GM21447 (cell line): ENCODE results near the gene SLC12A1.

Experiments used
- ATAC-seq: cut with Tn5 transposase; IDR thresholded peaks from one replicate; pipeline ENCODE4 v1.9.1; 2021; ENCODE audit not compliant: unreplicated experiment

Gene SLC12A1

DNA sequence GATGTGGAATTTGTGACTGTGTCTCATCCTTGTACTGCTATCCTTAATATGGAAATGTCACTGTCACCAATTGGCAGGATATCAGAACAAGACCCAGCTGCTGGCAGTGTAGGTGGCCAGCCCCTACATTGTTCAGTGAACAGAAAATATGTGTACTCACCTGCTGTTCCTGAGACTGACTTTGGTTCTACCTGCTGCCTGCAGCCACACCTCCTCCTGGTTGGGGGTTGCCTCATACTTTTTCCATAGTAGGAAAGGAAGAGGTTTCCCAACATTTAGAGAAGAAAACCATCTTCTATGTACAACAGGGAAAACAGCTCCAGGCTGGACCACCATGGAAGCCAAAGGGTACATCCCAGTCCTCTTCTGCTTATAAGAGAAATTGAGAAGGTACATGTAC lies 35.9 kb downstream of the SLC12A1 start:
- no peak for ATAC-seq

DNA sequence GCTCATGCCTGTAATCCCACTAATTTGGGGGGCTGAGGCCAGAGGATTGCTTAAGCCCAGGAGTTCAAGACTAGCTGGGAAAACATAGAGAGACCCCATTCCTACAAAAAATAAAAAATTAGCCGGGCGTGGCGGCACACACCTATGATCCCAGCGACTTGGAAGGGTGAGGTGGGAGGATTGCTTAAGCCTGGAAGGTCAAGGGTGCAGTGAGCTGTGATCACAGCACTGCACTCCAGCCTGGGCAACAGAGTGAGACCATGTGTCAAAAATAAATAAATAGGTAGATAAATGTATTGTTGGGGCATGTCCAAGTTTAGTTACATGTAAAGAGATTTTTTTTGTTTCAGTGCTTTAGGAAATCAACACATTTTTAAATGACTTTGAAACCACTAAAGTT lies 36.4 kb downstream of the SLC12A1 start:
- ATAC-seq = no peak

DNA sequence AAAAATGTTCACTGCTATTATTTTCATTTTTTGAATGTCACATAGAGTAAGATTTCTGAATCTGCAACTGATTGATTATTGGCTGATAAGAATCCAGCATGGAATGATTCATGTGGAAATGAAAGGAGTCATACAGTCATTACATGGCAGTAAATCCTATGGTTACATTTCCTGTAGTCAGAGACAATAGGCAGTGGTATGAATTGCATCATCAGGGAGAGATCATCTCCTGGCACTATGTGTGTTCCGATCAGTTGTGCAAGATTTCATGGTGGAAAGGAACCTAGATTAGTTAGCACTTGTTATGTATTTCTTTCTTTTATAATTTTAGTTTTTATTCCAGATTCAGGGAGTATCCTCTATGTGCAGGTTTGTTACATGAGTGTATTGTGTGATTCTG lies 38.8 kb downstream of the SLC12A1 start:
- ATAC-seq = no peak

- no peak for ATAC-seq
Observed at GRCh38 chr15:48248414-48248813, 42.3 kb downstream of the SLC12A1 start.

DNA sequence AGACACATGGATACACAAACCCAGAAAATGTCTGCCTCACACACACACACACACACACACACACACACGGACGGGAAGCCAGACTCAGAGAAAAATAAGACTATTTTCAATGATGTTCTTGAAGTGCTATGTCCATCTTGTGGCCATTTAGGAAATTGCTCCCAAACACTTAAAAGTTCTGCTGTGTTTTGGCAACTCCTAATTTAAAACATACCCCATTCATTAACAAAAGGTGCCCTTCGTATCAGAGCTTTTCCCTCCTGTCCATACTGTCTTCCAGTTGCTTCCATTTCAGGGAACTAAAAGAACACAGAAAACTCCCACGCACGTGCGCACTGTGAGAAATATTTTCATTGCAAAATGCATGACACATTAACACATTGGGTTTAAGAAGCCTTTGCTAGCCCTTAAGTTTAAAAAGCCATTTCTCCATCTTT lies 44.6 kb downstream of the SLC12A1 start:
- no peak for ATAC-seq

GRCh38 chr15:48253172-48253571 lies 47.1 kb downstream of the SLC12A1 start:
- ATAC-seq = no peak

DNA sequence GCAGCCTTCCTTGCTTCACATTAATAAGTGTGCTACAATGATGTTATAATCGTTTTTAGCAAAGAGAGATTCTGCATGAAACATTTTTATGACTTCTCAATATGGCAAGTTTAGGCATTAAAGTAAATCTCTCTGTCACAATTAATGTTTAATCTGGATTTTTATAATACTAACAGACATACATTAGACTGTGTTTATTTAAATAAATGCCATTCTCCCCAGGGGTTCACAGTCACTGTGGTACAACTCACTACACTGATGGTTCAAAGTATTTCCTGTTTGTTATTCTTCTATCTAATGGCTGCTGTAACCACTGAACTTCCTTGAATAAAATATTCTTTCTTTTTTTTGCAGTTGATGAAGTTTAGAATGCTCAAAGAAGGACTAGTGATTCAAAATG lies 59.0 kb downstream of the SLC12A1 start:
- no peak for ATAC-seq

GRCh38 chr15:48266024-48266689 lies 60.1 kb downstream of the SLC12A1 start:
- no peak for ATAC-seq

DNA sequence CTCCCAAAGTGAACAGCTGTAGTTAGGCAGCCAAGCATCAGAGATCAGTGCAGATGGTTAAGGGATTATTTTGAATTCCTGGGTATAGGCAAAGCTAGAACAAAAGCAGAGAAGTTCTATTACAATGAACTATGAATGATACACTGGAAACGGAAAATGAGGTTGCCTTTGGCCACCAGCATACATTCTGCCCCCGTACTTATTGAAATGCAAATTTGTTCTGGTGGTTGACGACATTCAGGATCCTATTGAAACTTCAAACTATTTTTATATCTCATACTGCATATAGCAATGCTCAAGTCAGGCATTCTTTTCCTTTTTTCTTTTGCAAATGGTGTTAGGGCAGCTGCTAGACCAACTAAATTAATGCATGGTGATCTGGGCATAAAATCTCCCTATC lies 61.7 kb downstream of the SLC12A1 start:
- no peak for ATAC-seq

DNA sequence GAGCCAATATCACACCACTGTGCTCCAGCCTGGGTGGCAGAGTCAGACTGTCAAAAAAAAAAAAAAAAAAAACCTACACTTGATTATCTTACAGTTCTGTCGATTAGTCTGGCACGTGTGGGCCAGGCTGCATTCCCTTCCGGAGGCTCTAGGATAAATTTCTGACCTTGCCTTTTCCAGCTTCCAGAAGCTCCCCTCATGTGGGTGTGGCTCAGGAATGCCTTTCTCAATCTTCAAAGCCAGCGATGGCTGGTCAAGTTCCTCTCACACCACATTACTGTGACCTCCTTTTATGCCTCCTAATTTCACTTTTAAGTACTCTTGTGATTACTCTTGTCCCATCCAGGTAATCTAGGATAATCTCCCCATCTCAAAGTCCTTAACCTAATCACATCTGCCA lies 66.9 kb downstream of the SLC12A1 start:
- ATAC-seq = no peak

- ATAC-seq = no peak
Observed at GRCh38 chr15:48278666-48279065, 72.6 kb downstream of the SLC12A1 start.

GRCh38 chr15:48279608-48280007 lies 73.5 kb downstream of the SLC12A1 start:
- no peak for ATAC-seq

DNA sequence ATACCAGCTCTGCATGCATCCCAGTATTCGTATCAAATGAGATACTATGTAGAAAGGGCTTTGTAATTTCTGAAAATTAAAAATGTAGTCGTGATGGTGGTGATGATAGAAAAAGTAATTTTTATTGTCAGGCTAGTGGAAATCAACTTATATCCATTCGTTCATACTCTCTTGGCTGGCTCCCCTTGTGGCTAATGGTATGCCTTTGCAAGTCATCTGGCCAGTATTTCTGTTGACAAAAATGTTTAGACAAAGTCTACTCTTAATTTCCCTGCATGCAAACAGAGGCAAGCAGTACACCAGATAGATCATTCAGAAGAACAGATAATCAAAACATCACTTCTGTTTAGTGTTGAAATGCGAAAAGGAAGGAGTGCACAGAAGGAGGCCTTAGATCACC lies 75.6 kb downstream of the SLC12A1 start:
- ATAC-seq = no peak

GRCh38 chr15:48282216-48282615 lies 76.1 kb downstream of the SLC12A1 start:
- no peak for ATAC-seq

DNA sequence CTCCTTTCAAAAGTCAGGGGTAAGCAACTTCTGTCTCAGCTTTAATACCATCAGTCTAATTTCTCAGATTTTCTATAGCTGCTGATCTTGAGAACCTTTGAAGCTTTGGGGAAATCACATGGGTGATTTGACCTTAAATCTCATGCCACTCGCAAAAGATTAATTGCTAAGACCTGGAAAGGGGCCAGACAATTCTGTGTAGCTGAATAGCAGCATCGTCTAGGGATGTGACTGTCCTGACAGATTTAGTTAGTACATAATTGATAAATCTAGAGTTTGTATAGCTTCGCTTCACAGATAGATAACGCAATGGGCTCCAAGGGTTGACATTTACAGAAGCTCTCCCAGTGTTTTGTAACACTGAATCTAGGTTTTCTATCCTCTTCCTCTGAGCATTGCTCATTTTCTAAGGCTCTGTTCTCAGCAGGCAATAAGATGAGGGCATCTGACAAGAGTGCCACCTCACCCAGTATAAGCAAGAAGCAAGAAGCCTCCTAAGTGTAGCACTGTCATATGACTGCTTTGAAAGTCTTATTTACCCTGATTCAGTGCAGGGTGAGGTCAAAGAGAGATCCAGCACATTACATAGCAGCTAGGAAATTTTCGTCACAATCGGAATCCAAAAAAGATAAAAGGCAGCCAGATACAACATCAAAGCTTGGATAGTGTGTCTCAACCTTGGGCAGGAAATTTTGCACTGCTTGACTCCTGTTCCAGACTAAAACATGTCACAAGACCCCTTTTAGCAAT lies 77.5 kb downstream of the SLC12A1 start:
- ATAC-seq = no peak

- no peak for ATAC-seq
Observed at GRCh38 chr15:48285329-48286214, 79.5 kb downstream of the SLC12A1 start.

DNA sequence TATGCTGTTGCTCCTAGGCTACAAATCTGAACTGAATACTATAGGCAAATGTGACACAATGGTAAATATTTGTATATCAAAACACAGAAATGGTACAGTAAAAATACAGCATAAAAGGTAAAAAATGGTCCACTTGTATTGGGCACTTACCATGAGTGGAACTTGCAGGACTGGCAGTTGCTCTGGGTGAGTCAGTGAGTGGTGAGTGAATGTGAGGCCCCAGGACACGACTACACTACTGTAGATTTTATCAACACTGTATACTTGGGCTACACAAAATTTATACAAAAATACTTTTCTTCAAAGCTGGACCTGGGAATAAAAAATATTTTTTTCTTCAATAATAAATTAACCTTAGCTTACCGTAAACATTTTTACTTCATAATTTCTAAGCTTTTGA lies 83.5 kb downstream of the SLC12A1 start:
- no peak for ATAC-seq

GRCh38 chr15:48292458-48292857 lies 86.4 kb downstream of the SLC12A1 start:
- no peak for ATAC-seq

- no peak for ATAC-seq
Observed at GRCh38 chr15:48297668-48298067, 91.6 kb downstream of the SLC12A1 start.

GRCh38 chr15:48298914-48299313 lies 92.8 kb downstream of the SLC12A1 start:
- no peak for ATAC-seq

- no peak for ATAC-seq
Observed at GRCh38 chr15:48300038-48300437, 93.9 kb downstream of the SLC12A1 start.

- ATAC-seq = no peak
Observed at GRCh38 chr15:48304398-48304797, 98.3 kb downstream of the SLC12A1 start.
